CD4-positive, alpha-beta T cell treated with Interleukin-21 for 1 hour (primary cell): ENCODE data around the gene INO80B.

Experiments
- DNase-seq: peaks from one replicate; pipeline ENCODE4 v3.0.0-alpha.2; 2020

Gene INO80B

DNA sequence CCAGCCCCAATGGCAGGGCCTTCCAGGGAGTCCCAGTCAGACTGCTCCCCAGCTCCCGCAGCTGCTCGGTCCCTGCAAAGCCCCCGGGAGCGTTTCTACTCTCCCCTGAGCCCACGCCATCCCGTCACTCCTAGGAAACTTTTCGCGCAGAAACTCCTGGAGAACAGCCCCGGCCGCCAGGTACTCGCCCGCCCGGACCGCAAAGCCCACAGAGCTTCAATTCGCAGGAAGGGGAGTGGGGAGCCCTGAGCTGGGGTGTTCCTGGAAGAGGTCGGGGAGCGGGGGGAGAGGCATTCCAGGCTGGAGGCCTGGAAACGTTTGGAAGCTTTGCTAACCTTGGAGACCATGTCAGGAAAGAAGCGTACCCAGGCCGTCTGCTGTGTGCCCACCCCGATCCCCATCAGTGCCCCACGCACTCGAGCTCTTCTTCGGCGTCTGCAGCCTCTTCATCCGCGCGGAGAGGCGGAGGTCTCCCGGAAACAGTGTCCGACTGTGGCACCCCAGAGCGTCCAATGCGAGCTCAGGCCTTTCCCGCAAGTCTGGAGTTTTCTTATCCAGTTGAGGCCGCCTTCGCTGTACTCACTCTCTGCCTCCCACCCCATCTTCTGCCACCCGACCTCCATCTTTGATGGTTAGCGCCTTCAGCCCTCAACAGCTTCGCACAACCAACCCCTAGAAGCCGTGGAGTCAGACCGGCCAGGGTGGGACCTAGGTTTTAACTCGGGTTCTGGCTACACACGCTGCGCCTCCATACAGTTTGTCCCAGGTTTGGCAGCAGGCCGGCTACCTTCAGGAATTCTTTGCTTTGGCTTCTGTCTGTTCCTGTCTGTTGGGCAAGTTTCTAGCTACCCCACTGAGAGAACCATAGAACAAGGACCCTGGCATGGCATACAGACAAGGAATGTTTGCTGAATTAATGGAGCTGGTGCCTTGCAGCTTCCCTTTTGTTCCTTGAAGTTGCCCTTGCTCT, 48.9 kb downstream of the INO80B start:
- no peak for DNase-seq

DNA sequence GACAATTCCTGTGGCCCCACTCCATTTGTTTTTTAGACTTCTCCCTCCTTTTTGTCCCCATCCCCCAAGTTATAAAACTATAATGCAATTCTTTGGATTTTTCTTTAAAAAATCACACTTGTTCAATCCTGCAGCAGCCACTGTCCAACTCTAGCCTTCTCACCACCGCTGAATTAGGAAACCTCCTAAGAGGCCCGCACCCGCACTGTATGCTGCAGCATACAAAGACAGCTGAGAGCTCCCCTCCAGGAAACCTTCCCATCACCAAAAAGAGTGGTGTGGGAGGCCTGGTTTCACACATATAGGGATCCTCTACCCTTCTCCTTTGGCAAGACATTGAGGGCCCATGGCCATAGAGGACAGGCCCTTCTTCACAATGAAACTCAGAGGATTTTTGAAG, 49.7 kb downstream of the INO80B start:
- DNase-seq, result no peak

- no peak for DNase-seq
Measured at GRCh38 chr2:74505448-74506246, 50.8 kb downstream of the INO80B start.

DNA sequence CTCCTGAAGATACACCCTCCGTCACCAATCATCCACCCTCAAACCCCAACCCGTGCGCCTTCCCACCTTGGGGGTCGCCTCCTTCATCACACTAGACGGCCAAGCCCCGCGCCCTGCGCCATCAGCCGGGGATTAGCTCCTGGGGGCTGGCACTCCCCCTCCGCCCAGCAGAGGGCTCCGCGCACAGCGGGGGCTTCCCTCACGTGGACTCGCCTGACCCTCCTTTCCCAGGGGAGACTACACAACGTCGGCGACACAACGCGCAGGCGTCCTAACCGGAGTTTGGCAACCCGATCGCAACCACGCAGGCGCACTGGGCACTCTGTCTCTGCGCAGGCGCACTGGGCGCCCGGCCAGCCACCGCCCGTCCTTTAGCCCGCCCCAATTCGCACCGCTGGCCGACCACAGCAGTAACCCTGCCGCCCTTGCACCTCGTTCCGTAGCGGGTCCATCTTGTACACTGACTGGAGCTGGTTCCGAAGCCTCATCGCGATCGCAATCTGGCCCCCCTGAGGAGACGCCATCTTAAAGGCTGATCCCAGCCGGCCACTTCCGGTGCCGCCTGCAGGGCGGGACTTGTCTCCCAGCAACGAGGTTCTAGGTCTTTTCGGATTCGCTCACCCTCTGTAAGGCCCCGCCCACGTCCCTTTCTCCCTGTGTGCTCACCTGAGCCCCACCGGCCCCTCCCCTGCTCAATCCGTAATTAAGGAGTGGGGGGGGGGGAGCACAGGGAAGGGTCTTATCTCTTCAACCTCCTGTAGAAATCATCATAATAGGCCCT, 52.4 kb downstream of the INO80B start, which contains the start of gene PCGF1:
Gene PCGF1, minus strand, starts transcription at position 551 of the 781 bp plus-strand sequence. Its CDS starts 27 bp downstream, at position 524.
- peak; percentile 98 for DNase-seq
